C4-2B (cell line): ENCODE results near the gene TAF4B.

Experiments used
- ZFX ChIP-seq: fragments of 450-650 bp; IDR thresholded peaks from 2 replicates; pipeline ENCODE4 v1.6.1; 2017
- TF ChIP-seq, protein P1 (sequence below): fragments of 450-650 bp; conservative IDR thresholded peaks from 2 replicates; pipeline ENCODE4 v1.5.1; 2017; ENCODE audit warnings: mild to moderate bottlenecking

DNA sequence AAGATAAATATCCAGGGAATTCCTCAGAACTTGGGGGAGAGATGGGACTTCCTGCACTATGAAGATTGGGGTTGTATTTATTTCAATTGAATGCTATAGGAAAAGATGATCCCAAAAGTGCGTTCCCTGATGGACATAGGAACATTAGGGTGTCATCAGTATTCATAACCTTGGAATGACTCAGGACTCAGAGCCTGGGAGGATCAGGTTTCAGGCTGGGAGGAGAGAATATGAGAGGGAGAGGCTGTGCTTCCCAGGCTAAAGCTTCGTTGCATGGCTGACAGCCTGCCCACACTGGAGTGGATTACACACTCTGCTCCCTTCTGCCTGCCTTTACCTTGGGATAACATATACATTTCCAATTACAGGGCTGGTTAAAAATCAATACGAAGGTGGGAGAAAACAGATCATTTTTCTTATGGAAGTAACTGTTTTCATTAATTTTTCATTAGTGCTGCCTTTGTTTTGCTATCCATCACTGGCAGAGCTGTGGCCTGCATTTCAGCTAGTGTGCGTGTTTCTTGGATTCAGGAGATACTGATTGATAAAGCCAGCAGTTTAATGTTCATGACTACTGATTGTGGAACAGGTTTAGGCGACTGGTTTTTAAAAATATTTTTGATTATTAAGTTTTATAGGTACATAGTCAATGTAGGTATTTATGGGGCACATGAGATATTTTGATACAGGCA is 203.4 kb downstream of the TAF4B start:
- TF ChIP-seq, protein P1, sequence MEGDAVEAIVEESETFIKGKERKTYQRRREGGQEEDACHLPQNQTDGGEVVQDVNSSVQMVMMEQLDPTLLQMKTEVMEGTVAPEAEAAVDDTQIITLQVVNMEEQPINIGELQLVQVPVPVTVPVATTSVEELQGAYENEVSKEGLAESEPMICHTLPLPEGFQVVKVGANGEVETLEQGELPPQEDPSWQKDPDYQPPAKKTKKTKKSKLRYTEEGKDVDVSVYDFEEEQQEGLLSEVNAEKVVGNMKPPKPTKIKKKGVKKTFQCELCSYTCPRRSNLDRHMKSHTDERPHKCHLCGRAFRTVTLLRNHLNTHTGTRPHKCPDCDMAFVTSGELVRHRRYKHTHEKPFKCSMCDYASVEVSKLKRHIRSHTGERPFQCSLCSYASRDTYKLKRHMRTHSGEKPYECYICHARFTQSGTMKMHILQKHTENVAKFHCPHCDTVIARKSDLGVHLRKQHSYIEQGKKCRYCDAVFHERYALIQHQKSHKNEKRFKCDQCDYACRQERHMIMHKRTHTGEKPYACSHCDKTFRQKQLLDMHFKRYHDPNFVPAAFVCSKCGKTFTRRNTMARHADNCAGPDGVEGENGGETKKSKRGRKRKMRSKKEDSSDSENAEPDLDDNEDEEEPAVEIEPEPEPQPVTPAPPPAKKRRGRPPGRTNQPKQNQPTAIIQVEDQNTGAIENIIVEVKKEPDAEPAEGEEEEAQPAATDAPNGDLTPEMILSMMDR = no peak
- TF ChIP-seq ZFX = no peak
